Camera-type eye (tissue), 1 donor: ENCODE results near the gene TAF9B. TPM values are rescaled to one million over a fixed set of nuclear protein-coding genes. Genes with fewer than 3 reads are reported as not detected.

Experiments
- total RNA-seq: library from RNA; depleted of rRNA; stranded (reverse); fragments of >200 nt; gene quantifications from one replicate; pipeline ENCODE4 v1.2.3, GENCODE V29; 2014

The TAF9B gene
- 40.5 TPM for total RNA-seq

GRCh38 chrX:78139160-78140123, at the start of gene TAF9B:
Gene TAF9B (minus strand): TSS chrX:78139650. CDS start chrX:78139611, 39 bp downstream.

GRCh38 chrX:78103623-78104446, 35.6 kb downstream of the TAF9B start, which contains the start of gene PGK1:
Gene PGK1 (plus strand): TSS chrX:78104248. CDS start chrX:78104341, 93 bp downstream.

Other genes starting within 250 kb of the TAF9B start
- gene MAGT1, start 244.2 kb downstream of the TAF9B start, total RNA-seq, result 51.7 TPM
- gene COX7B, start 240.2 kb downstream of the TAF9B start, total RNA-seq, result 320 TPM
- gene ATP7A, start 229.0 kb downstream of the TAF9B start, total RNA-seq, result 23.7 TPM
- gene PGAM4, start 170.0 kb downstream of the TAF9B start, total RNA-seq, result not detected
- 216 TPM for gene PGK1, start 35.4 kb downstream of the TAF9B start, total RNA-seq
- 5.2 TPM for gene CYSLTR1, start 188.0 kb upstream of the TAF9B start, total RNA-seq